GM21737 (cell line): ENCODE results near the gene ZMYM4.
A peak's percentile ranks its signal among the peaks of the same experiment; 100 is the strongest.
"Not testable (repeated sequence)": the region's sequence is repeated elsewhere in the genome, so short reads cannot be mapped to it uniquely, and the experiment has no call there.

Source experiments
- ATAC-seq: cut with Tn5 transposase; IDR thresholded peaks from one replicate; pipeline ENCODE4 v1.9.1; 2021; ENCODE audit warnings: mild to moderate bottlenecking, moderate library complexity; ENCODE audit not compliant: unreplicated experiment

ZMYM4 gene

GRCh38 chr1:35268282-35269200, at the start of gene ZMYM4:
ZMYM4 (plus strand) TSS chr1:35268709; CDS start chr1:35269047, 338 bp downstream.
- ATAC-seq: peak; percentile 82

DNA sequence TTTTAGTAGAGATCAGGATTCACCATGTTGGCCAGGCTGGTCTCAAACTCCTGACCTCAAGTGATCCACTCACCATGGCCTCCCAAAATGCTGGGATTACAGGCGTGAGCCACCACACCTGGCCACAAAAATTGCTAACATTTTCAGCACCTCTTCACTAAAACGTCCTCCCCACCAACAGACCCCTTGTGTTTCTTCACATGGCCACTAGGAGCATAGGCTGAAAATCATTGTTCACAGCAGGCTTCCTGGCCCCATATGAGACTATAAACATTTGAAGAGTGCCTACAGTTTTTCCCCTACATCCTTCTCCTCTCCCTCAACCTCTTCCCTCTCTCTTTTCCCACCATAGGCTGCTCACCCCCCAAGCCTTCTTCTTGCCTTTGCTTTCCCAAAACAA, 47.5 kb upstream of the ZMYM4 start:
- ATAC-seq: no peak

DNA sequence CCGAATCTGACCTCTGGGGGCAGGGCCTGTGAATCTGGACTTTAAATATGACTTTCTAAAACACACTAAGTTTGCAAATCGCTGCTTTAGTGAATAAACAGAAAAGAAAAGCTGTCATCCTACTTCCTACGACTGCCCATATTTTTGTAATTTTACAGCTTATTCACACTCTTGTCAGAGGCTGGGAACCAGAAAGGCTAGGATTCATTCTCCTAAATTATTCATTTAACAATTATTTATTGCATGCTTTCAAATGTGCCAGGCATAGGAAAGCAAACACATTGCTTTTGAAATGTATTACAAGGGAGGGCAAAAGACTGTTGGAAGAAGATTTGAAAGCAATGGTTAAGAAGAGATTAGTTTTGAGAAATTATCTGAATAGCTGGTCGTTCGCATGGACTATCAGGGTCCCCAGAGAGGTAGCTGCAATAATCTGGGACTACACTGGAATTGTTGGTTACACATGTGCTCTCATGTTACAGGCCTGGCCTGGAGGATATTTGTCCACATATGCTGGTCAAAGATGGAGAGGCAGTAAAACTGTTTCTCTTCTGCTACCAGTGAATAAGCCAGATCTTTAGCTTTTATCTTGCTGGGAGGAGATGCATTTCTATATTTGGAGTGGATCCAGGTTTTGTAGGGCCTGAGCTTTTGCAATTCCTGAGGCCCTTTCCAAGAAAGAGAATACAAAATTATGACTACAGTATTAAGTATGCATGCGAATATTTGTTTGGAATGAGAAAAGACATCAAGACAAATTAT, 46.0 kb upstream of the ZMYM4 start:
- ATAC-seq: no peak

DNA sequence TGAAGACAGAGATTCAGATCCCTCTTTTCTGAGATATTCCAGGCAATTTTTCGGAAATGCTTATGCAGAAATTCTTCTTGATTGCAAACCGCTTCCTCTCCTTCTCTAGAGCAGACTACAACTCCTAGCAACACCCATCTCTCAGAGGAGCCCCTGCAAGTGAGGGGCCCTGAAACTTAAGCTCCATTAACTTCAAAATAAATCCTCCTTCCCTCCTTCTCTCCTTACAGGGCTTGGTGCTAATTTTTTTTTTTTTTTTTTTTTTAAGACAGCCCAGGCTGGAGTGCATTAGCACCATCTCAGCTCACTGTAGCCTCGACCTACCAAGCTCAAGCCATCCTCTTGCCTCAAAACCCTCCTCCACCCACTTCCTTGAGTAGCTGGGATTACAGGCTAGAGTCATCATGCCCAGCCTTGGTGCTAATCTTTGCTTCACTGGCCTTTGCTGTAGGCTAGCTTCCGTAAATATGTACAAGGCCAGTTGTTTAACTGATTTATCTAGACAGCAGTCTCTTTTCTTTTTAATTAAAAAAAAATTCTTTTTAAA, 45.4 kb upstream of the ZMYM4 start:
- ATAC-seq: no peak

GRCh38 chr1:35226546-35226945, 42.0 kb upstream of the ZMYM4 start:
- ATAC-seq: no peak

- no peak for ATAC-seq
Measured at GRCh38 chr1:35229587-35230360, 38.7 kb upstream of the ZMYM4 start.

DNA sequence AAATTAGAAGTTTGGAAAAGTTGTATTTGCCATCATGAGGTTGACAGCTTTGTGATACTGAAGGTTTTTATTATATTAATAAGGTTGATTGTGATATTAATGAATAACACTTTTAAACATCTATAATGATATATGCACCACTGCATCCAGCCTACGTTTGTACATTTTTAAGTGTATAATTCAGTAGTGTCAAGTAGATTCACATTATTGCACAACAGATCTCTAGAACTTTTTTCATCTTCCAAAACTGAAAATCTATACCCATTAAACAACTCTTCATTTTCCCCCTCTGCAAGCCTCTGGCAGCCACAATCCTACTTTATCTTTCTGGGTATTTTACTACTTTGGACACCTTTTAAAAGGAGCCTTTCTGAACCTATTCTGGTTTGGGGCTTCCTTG, 37.2 kb upstream of the ZMYM4 start:
- ATAC-seq: no peak

DNA sequence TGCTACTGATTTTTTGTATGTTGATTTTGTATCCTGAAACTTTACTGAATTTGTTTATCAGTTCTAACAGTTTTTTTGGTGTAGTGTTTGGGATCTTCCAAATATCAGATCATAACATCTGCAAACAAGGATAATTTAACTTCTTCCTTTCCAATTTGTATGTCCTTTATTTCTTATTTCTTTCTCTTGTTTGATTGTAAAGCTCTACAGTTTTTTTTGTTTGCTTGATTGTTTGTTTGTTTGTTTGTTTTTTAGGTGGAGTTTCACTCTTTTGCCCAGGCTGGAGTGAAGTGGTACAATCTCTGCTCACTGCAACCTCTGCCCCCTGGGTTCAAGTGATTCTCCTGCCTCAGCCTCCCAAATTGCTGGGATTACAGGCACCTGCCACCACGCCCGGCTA, 31.7 kb upstream of the ZMYM4 start:
- not testable (repeated sequence) for ATAC-seq

DNA sequence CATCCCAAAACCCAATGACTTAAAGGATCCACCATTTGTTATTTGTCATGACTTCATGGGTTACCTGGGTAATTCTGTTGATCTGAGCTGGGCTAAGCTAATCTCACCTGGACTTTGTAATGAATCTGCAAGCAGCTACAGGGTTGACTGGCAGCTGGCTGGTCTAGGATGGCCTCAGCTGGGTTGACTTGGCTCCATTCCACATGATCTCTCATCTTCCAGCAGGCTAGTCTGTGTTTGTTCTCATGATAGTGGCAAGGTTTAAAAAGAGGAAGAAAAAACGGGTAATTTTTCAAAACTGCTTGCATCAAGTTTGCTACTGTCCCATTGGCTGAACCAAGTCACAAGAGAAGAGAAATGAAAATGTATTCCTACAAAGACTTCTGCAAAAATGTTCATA, 24.8 kb upstream of the ZMYM4 start:
- ATAC-seq: no peak

- no peak for ATAC-seq
Measured at GRCh38 chr1:35247256-35247655, 21.3 kb upstream of the ZMYM4 start.

DNA sequence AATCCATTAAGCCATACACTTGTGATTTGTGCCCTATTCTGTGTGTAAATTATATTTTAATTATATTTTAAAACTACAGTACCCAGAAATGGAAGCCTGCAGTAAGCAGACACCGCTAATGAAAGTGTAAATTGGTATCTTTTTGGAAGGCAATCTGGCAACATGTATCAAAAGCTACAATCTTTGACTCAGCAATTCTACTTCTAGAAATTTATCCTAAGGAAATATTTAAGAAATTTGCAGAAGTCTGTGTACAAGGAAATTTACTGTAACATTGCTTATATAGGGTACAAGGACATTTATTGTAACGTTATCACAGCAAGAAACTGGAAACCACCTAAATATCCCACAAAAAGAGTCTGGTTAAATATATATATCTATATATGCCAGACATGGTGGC, 14.6 kb upstream of the ZMYM4 start:
- no peak for ATAC-seq

GRCh38 chr1:35255276-35255675, 13.2 kb upstream of the ZMYM4 start:
- no peak for ATAC-seq

DNA sequence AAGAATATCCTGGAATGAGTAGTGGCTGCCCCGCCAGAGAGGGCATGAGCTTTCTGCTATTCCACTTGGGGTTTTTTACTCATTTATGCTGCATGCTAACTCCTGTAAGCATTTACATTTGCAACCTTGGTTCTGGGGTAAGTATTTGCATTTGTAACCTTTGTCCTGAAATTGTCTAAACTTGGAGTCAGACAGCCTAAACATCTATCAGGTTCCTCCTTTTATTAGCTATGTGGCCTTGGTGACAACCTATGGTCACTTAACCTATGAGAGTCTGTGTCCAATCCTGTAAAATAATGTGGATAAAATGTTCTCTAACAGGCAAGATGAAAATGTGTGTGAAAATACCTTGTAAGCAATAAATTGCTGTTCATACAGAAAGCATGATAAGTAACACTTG, 8.9 kb upstream of the ZMYM4 start:
- ATAC-seq: no peak

- ATAC-seq: no peak
Measured at GRCh38 chr1:35261412-35262120, 6.9 kb upstream of the ZMYM4 start.

DNA sequence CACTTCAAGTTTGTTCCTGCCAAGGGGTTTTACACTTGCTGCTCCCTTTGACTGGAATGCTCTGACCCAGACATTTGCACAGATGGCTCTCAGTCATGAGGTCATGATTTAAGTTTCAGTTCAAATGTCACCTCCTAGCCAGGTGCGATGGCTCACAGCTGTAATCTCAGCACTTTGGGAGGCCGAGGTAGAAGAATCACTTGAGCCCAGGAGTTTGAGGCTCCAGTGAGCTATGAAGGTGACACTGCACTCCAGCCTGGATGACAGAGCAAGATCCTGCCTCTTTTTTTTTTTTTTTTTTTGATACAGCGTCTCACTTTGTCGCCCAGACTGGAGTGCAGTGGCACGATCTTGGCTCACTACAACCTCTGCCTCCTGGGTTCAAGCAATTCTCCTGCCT, 4.5 kb upstream of the ZMYM4 start:
- no peak for ATAC-seq

- ATAC-seq: no peak
Measured at GRCh38 chr1:35264871-35265270, 3.6 kb upstream of the ZMYM4 start.

GRCh38 chr1:35266306-35266705, 2.2 kb upstream of the ZMYM4 start:
- no peak for ATAC-seq

GRCh38 chr1:35269201-35269988, 886 bp downstream of the ZMYM4 start:
- ATAC-seq: no peak

DNA sequence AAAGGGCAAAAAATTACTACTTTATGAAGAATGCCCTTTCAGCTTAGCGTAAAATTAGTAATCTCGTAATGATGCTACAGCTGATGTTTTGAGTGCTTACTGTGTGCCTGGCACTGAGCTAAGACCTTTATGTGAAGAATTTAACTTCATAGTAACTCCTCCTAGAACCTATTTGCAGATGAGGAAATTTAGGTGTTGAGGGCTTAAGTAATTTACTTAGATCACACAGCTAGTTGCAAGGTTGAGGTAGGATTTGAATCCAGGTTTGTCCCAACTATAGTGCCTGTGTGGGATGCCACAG, 1.4 kb downstream of the ZMYM4 start:
- no peak for ATAC-seq

- no peak for ATAC-seq
Measured at GRCh38 chr1:35270836-35271235, 2.3 kb downstream of the ZMYM4 start.
